Keratinocyte (primary cell): ENCODE results near the gene FAT1. TPM values are rescaled to one million over a fixed set of nuclear protein-coding genes. Genes with fewer than 3 reads are reported as not detected.

ENCODE experiments used
- DNase-seq: peaks from one replicate; pipeline ENCODE4 v3.0.0-alpha.2; 2011; ENCODE audit warnings: low read depth, missing footprints, low spot score
- FAIRE-seq: peaks from 2 replicates; lab custom pipeline; 2011; peaks lifted over from hg19 to GRCh38; lab: Jason Lieb, UNC
- H2AFZ ChIP-seq: 2 replicates; pipeline ENCODE4 v1.6.0; 2012; ENCODE audit warnings: low read length, control low read depth, inconsistent platforms; ENCODE audit not compliant: control insufficient read depth
- H3K27ac ChIP-seq: 2 replicates; pipeline ENCODE4 v1.5.1; 2011; ENCODE audit warnings: low read length; ENCODE audit not compliant: control insufficient read depth, insufficient read depth
- H3K27me3 ChIP-seq: 3 replicates; pipeline ENCODE4 v1.6.0; 2011; ENCODE audit warnings: low read length; ENCODE audit not compliant: control insufficient read depth, insufficient read depth; ENCODE audit errors: extremely low read depth
- H3K36me3 ChIP-seq, 2 experiments: 2 replicates in 1 of 2; 3 replicates in 1 of 2; pipeline ENCODE4 v1.5.1; 2011; ENCODE audit warnings: low read length in 2 of 2, mild to moderate bottlenecking in 1 of 2; ENCODE audit not compliant: control insufficient read depth in 2 of 2, insufficient read depth in 2 of 2; ENCODE audit errors: extremely low read depth in 1 of 2
- H3K4me1 ChIP-seq: 3 replicates; pipeline ENCODE4 v1.5.1; 2011; ENCODE audit warnings: low read length; ENCODE audit not compliant: control insufficient read depth, insufficient read depth; ENCODE audit errors: extremely low read depth
- H3K4me2 ChIP-seq: 3 replicates; pipeline ENCODE4 v1.6.0; 2011; ENCODE audit warnings: low read depth, low read length; ENCODE audit not compliant: control insufficient read depth, insufficient read depth; ENCODE audit errors: extremely low read depth
- H3K4me3 ChIP-seq, 3 experiments: fragments of 200-600 bp in 1 of 3; sonication (generic) in 1 of 3; 2 replicates in 2 of 3; 3 replicates in 1 of 3; pipeline ENCODE4 v1.5.1; 2011 to 2016; ENCODE audit warnings: low read length in 3 of 3, mild to moderate bottlenecking in 3 of 3, control low read depth in 2 of 3, inconsistent platforms in 1 of 3, low read depth in 1 of 3, mixed read lengths in 1 of 3, mixed run types in 1 of 3, moderate library complexity in 1 of 3; ENCODE audit not compliant: control insufficient read depth in 2 of 3, insufficient read depth in 2 of 3; ENCODE audit errors: extremely low read depth in 1 of 3
- H3K79me2 ChIP-seq: 2 replicates; pipeline ENCODE4 v1.6.0; 2012; ENCODE audit warnings: low read length; ENCODE audit not compliant: control insufficient read depth, insufficient read depth
- H3K9ac ChIP-seq: 3 replicates; pipeline ENCODE4 v1.6.0; 2011; ENCODE audit warnings: low read length; ENCODE audit not compliant: control insufficient read depth, insufficient read depth; ENCODE audit errors: extremely low read depth
- H3K9me1 ChIP-seq: 3 replicates; pipeline ENCODE4 v1.6.0; 2011; ENCODE audit warnings: low read length; ENCODE audit not compliant: control insufficient read depth, insufficient read depth; ENCODE audit errors: extremely low read depth
- H3K9me3 ChIP-seq: 2 replicates; pipeline ENCODE4 v1.5.1; 2012; ENCODE audit warnings: low read depth, low read length; ENCODE audit not compliant: control insufficient read depth
- H4K20me1 ChIP-seq: 3 replicates; pipeline ENCODE4 v1.6.0; 2011; ENCODE audit warnings: low read length; ENCODE audit not compliant: control insufficient read depth, insufficient read depth; ENCODE audit errors: extremely low read depth
- EZH2 ChIP-seq: IDR thresholded peaks from one replicate; pipeline ENCODE4 v1.6.1; 2012; ENCODE audit warnings: inconsistent platforms, mild to moderate bottlenecking, low read length, moderate library complexity
- dilution Hi-C: fragments of 300-500 bp; cut with MboI; formaldehyde crosslinking; loops from one replicate; pipeline ENCODE4 v1.7.0; 2020; ENCODE audit warnings: low sequenced_read_pairs; ENCODE audit not compliant: extremely low pct_ligation_motif_present
- polyA plus RNA-seq, 5 experiments: library from polyadenylated mRNA; depleted of rRNA in 3 of 5; stranded (reverse) in 3 of 5; stranded (forward) in 1 of 5; unstranded in 1 of 5; fragments of >200 nt; gene quantifications; 1 replicate in 1 of 5; 2 replicates in 3 of 5; 3 replicates in 1 of 5; pipeline versions ENCODE4 v1.2.1 to v1.2.3, GENCODE V29; 2011 to 2012; ENCODE audit warnings: missing spikeins in 2 of 5, low read depth in 1 of 5, low replicate concordance in 1 of 5
- TF ChIP-seq, protein P1 (sequence below), 3 experiments: IDR thresholded peaks in 1 of 3; conservative IDR thresholded peaks in 1 of 3; optimal IDR thresholded peaks in 1 of 3; 2 replicates in 2 of 3; 3 replicates in 1 of 3; pipeline versions ENCODE3 to v1.5.1; 2011; ENCODE audit warnings: low read length in 3 of 3, mild to moderate bottlenecking in 3 of 3, moderate library complexity in 2 of 3, control low read depth in 1 of 3, inconsistent platforms in 1 of 3; ENCODE audit not compliant: insufficient read depth in 2 of 3; ENCODE audit errors: extremely low read depth in 1 of 3

Gene FAT1
- polyA plus RNA-seq, 1 donor (not counting 4 experiments of a cell fraction or from before 2014, with no cell fraction given) = 329 TPM

GRCh38 chr4:186623546-186623945 lies 100.1 kb downstream of the FAT1 start:
- Histone ChIP-seq H3K4me2 (no peak overlapping the region), H3K79me2 (peaks cover 69% of the 10 kb centered on the region)
- dilution Hi-C loops = no loop called here

DNA sequence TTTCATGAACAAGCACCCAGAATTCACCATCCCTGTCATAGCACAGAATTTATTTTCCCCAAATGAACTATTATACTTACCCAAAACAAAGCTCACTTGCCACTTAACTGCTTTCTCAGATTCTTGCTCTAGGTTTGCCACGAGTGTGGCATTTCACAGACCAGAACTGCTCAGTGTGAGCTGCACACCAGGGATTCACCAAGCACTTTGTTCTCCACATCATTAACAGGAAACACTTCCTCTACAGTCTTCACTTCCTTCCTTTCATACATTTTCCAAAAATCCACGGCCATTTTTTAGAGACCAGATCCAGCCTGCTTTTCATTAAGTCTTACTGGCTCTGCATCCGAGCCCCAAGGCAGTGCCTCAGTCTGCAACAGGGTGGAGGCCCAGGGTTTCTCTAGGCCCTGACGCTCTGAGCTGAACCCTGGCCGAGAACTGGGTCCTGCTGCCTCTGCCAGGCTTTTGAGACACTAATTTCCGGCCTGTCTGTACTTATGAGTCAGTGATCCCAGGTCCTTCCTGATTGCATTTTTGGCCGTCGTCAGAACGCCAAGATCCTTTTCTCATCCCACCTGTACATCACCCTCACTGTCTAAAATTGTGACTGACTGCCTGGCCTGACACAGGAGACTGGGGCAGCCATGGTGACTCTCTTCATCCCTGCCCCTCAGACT lies 100.7 kb downstream of the FAT1 start:
- peaks cover 46 to 64% of the 10 kb centered on the region in 2 experiments for H3K36me3 ChIP-seq
- no peaks in the 10 kb centered on the region for H3K4me1 ChIP-seq
- no peak overlapping the region for H3K4me2 ChIP-seq
- H2AFZ ChIP-seq = no peak overlapping the region
- H3K9ac ChIP-seq = no peak overlapping the region
- dilution Hi-C loops = no loop called here
- no peak overlapping the region for H3K27ac ChIP-seq
- H3K4me3 ChIP-seq = no peak overlapping the region
- peaks cover 28% of the 10 kb centered on the region for H4K20me1 ChIP-seq
- H3K9me3 ChIP-seq = no peaks in the 10 kb centered on the region
- peaks cover 4% of the 10 kb centered on the region for H3K9me1 ChIP-seq
- DNase-seq (no peak), FAIRE-seq (no peak)
- peaks cover 75% of the 10 kb centered on the region for H3K79me2 ChIP-seq
- no peaks in the 10 kb centered on the region for H3K27me3 ChIP-seq
- no peak for TF ChIP-seq EZH2
- TF ChIP-seq, protein P1, sequence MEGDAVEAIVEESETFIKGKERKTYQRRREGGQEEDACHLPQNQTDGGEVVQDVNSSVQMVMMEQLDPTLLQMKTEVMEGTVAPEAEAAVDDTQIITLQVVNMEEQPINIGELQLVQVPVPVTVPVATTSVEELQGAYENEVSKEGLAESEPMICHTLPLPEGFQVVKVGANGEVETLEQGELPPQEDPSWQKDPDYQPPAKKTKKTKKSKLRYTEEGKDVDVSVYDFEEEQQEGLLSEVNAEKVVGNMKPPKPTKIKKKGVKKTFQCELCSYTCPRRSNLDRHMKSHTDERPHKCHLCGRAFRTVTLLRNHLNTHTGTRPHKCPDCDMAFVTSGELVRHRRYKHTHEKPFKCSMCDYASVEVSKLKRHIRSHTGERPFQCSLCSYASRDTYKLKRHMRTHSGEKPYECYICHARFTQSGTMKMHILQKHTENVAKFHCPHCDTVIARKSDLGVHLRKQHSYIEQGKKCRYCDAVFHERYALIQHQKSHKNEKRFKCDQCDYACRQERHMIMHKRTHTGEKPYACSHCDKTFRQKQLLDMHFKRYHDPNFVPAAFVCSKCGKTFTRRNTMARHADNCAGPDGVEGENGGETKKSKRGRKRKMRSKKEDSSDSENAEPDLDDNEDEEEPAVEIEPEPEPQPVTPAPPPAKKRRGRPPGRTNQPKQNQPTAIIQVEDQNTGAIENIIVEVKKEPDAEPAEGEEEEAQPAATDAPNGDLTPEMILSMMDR (optimal IDR thresholded peaks at IDR 0.05 in 1 of 3, IDR thresholded peaks at IDR 0.05 in 1 of 3, conservative IDR thresholded peaks at IDR 0.05 in 1 of 3; ENCODE audit: extremely low read depth in 1 of 3, insufficient read depth in 2 of 3, low read length in 3 of 3) = no peak

More at GRCh38 chr4:186623546-186623945, 100.1 kb downstream of the FAT1 start:
- Histone ChIP-seq H3K4me1 (no peaks in the 10 kb centered on the region), H3K27ac (no peak overlapping the region), H4K20me1 (peaks cover 28% of the 10 kb centered on the region), H3K4me3 (no peak overlapping the region), H3K9ac (no peak overlapping the region), H3K27me3 (no peaks in the 10 kb centered on the region), H3K9me1 (peaks cover 4% of the 10 kb centered on the region), H2AFZ (no peak overlapping the region), H3K9me3 (no peaks in the 10 kb centered on the region), H3K36me3 (peaks cover 47 to 64% of the 10 kb centered on the region in 2 experiments)
- TF ChIP-seq, protein P1 (optimal IDR thresholded peaks at IDR 0.05 in 1 of 3, IDR thresholded peaks at IDR 0.05 in 1 of 3, conservative IDR thresholded peaks at IDR 0.05 in 1 of 3; ENCODE audit: extremely low read depth in 1 of 3, insufficient read depth in 2 of 3, low read length in 3 of 3) = no peak
- no peak for TF ChIP-seq EZH2
- FAIRE-seq (no peak), DNase-seq (no peak)
